ENCODE measurements around the gene SERPINB6. TPM values are rescaled to one million over a fixed set of nuclear protein-coding genes. Genes with fewer than 3 reads are reported as not detected.
"Not testable (repeated sequence)": the region's sequence is repeated elsewhere in the genome, so short reads cannot be mapped to it uniquely, and the experiment has no call there.

The SERPINB6 gene
- total RNA-seq, 1 experiment from 2014 or later: 93.5 TPM

DNA sequence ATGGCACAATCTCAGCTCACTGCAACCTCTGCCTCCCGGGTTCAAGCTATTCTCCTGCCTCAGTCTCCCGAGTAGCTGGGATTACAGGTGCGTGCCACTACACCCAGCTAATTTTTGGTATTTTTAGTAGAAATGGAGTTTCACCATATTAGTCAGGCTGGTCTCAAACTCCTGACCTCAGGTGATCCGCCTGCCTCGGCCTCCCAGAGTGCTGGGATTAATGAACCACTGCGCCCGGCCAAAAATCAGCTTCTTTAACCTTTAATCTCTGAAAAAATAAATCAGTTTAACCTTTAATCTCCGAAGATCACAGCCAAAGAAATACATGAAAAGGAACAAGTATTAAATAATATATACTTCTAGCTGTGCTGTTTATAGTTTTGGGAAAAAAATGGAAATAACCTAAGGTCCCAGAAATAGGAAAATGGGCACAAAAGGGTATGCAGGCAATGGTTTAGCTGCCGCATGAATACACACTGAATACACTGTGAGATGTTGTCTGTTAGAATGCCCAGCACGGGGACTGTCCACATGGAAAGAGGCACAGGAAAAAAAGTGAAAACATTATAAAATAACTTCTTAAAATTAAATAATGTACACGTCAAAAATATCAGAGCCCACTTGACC, 29.9 kb upstream of the SERPINB6 start:
- DNase-seq (ENCODE audit: extremely low read depth, low read depth): no peak

DNA sequence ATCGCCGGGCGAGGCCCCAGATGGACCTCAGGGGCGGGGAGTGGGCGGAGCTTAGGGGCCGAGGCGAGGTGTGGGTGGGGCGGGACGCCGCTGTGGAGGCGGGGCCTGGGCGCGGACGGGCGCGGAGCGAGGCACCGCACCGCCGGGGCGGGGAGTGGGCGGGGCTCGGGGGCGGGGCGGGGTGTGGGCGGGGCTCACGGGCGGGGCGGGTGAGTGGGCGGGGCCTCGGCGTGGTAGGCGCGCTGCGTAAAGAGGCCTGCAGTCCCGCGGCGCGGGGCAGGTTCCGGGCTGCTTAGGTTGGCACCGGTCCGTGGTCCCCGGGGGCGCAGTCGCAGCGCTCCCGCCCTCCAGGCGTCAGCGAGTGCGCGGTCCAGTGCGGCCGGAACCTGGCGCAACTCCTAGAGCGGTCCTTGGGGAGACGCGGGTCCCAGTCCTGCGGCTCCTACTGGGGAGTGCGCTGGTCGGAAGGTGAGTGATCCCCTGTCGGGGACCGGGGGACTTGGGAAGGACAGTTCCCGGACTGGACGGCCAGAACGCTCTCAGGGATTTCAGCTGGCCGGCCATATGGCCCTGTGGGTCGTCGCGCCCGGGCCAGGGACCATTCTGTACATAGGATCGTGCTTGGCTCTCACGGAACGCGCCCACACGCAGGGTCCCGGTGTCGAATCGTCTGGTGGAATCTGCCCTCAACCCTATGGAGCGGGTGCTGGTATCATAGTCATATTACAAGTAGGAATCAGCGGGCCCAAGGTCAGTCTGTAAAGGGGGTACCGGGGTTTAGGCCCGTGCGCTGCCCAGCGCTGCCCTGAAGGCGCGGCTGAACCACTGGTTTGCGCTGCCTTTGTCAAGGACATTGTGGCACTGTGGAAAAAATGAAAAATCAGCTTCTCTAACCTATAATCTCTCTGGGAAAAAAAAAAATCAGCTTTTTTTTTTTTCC, 28.5 kb upstream of the SERPINB6 start, which contains the start of gene NQO2:
Gene NQO2, plus strand, starts transcription at position 277 of the 940 bp plus-strand sequence. CDS start 6,659 bp downstream, outside the sequence.
- DNase-seq (ENCODE audit: extremely low read depth, low read depth): peak; percentile 85

DNA sequence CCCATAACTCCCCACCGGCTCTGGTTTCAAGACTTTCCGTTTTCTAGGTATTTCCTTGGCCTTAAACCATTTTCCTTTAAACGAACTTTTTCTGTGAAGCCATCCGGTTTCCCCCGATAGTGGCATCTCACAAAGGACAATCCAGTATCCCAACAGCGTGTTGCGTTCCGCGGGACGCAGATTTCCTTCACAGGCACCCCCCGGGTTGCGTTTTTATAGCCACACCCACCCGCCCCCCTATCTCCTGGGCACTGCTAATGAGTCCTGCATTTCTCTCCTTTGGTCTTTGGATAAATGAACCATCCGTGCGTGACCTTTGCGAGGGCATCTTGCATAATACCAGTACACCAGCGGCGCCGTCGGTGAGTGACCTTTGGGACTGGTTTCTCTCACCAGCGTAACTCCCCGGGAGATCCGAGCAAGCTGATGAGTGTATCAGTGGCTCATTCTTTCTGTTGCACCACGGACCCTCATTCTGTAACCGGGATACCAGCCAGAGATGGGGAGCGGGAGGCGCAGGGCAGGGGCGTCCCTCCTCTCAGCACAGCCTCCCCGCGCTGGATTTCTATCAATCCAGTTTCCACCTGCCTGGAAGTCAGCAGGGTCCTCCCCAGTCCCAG, 27.7 kb upstream of the SERPINB6 start:
- DNase-seq (ENCODE audit: extremely low read depth, low read depth): peak; percentile 66

DNA sequence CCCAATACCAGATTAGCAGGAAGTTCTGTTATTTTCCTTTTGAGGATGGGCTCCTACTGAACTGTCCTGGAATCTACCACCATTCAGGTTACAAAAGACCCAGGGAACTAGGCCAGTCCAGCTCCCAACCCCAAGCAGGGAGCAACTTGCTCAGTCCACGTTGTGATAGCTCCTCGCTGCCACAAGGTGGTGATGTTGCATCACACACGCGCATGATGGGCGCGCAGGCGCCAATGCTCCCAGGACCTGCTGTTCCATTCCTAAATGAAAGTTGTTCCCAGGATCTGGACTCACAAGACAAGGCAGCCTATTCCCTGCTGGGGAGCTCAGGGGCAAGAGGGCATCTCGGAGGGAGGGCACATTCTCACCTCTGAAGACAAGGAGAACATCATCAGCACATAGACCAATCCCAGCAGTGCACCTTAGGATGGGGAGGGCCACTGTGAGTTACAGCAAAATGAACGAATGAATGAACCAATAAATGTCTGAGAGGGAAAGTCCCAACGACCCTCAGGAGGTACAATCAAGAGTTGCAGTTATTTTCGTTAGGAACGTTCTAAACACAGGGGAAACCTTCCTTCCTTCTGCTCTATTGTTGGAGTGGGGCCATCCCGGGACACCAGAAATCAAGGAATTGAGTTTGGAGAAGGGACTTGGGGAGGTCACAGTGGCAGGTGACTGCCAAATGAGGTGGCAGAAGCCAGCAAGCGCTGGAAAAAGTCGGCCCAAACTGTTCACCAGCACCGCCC, 27.1 kb upstream of the SERPINB6 start:
- DNase-seq (ENCODE audit: extremely low read depth, low read depth): not testable (repeated sequence)

DNA sequence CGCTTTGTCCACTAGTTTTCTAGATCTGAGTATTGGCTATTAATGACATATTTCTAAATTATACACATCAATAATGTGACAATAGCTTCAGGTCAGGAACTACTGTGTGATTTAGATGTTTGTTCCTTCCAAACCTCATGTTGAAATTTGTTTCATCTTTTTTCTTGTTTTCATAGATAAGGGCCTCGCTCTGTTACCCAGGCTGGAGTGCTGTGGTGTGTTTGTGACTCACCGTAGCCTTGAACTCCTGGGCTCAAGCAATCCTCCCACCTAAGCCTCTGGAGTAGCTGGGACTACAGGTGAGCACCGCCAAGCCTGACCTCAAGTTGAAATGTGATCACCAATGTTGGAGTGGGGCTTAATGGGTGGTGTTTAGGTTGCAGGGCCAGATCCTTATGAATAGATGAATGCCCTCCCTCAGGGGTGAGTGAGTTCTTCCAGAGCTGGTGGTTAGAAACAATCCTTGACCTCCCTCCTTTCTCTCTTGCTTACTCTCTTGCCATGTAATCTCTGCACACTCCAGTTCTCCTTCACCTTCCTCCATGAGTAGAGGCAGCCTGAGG, 22.5 kb upstream of the SERPINB6 start:
- no peak for DNase-seq (ENCODE audit: extremely low read depth, low read depth)

DNA sequence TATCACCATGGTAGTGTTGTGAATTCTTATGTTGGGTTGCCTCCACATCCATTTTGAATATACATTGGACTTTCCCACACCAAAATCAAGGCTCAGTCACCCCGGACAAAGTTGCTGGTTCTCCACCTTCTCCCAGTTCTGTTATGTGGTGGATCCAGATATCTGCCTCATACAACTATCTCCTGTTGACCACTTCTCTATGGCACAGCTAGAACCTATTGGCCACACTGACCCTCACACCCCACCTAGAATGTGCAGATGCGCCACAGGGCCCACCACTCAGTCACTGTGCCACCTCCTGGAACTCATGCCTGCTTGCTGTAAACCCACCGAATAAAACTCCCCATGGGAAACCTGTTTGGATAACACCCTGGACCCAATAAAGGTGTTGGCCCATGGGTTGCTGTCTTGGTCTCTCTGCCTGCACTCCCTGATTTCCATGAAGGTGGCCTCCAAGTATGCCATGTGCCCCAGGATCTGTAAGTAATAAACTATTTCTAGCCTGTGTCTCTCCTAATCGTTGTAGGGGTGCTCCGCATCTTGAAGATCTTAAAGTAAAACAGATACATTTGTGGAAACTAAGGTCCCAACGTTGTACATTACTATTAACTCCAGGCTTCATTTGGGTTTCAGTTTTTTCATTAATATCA, 21.1 kb upstream of the SERPINB6 start:
- no peak for DNase-seq (ENCODE audit: extremely low read depth, low read depth)

DNA sequence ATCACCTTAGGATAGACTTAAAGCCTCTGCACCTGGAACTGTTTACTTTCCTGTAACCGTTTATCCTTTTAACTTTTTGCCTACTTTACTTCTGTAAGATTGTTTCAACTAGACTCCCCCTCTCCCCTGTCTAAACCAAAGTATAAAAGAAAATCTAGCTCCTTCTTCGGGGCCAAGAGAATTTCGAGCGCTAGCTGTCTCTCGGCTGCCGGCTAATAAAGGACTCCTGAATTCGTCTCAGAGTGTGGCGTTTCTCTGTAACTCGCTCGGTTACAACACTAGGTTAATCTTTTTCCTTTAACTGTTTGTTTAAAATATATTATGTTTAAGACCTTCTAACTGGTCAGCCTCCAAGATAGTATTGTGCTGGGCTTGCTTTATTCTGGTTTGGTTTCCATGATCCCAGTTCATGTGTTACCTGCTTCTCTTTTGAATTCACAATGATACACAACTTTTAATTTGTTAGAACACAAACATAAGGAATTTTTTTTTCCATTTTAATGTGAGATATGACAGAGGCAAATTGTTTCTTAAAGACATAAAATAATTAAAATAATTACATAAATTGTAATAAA, 19.7 kb upstream of the SERPINB6 start:
- no peak for DNase-seq (ENCODE audit: extremely low read depth, low read depth)

DNA sequence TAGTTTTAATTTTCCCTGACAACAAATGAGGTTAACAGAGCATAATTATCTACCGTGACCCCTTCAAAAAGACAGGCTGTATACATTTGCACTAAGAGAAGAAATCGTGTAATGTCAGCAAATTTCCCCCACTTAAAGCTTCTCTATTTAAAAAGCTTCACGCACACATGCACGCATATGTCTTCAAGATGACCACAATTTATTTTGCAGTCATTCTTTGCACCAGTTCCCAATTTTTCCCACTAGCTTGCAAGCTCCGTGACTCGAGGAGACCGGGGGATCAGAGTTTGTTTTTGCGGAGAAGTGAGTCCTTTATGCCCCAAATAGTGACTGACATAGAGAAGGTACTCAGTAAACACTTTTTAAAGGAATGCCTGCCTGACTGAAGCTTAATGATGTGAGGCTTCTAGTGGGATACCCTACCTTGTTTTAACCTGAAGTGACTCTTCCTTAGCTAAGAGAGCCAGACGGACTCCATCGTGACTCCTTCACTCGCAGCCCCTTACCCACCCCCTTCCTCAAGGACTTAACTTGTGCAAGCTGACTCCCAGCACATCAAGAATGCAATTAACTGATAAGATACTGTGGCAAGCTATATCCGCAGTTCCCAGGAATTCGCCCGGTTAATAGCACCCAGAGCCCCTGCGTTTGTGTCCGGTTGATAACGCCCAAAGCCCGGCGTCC, 19.0 kb upstream of the SERPINB6 start:
- DNase-seq (ENCODE audit: extremely low read depth, low read depth): no peak

DNA sequence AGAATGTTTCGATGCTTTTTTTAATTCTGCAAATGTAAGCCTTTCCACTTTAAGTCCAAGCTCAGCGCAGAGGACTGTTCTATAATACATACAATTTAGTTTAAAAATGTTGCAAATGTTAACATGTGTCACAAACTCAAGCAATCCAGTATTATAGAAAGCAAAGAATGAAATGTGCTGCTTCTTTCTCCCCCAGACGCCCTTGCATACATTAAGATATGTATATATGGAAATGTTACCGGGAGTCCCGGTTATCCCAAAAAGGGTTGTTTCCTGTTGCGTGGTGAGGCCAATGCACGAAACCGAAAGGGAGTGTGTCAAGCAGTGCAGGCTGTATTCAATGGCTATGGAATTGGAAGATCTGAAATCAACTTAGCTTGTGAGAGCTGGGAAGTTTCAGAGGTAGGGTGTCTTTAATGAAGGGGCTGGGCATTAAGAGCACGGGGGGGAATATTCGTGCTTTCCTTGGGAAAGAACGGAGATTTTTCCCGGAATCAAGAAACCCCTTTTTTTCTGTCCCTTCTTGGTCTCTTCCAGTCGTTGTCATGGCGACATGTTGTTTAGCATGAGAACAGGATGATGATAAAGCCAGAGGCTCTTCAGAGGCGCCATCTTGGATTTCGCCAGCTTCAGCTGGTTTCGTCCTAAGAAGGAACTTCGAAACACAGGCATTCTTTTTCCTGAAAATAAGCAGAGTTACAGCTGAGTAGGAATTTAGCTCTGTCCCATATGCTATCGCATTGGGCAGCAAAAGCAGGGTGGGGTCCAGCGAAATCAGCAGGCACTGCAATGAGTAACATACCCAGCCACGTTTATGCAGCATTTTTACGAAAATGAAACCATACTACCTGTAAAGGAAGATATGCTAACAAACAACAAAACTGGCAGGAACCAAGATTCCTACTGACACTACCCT, 18.2 kb upstream of the SERPINB6 start:
- DNase-seq (ENCODE audit: extremely low read depth, low read depth): peak; percentile 89

DNA sequence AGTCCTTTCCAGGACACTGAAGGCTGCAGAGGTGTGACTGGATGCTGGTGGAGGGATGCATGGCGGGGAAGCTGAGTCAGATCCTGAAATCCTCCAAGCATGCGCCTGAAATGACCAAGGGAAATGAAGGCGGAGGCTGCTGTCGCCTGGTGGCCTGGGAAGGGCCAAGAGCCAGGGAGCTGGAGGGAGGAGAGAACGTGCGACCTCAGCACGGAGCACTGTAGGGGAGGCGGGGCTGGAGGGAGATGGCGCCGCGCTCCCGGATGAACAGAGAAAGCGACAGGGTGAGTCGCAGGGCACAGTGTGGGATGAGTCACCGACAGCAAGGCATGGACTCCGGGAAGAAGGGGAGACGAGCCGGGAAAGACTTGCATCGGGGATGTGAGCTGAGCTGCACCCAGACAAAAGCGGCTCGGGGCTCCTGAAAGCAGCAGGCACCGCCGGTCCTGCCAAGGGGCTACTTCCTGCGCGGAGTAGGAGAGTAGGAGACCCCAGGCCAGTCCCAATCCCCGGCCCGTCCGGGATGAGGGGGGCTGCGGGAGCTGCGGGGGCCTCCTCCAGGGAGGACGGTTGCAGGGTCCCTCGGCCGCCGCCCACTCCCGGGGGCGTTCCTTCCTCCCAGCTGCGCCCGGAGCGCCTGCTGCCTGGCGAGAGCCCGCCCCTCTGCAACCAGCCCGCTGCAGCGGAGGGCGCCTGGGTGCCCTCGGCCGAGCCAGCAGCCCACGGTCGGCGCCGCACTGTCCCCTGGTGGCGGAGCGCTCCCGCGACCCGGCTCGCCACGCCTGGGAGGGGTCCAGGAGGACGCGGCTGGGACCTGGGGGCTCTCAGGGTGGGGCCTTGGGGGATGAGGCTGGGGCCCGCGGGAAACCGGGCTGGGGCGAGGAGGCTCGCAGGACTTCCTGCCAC, 17.3 kb upstream of the SERPINB6 start:
- peak; percentile 90 for DNase-seq (ENCODE audit: extremely low read depth, low read depth)

DNA sequence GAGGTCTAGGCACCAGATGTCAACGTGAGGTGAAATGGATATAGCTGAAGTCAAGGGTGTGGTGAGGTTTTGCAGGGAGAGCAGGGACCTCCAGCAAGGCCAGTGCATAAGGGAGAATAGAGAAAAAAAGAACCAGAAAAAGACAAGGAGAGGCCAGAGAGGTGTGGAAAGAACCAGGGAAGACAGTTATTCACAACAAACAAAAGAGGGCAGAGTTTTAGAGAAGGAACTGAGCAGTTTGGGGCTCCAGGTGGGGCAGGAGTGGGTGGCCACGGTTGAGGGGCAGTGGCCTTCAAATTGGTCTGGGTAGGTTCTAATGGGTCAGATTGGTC, 16.7 kb upstream of the SERPINB6 start:
- DNase-seq (ENCODE audit: extremely low read depth, low read depth): no peak

DNA sequence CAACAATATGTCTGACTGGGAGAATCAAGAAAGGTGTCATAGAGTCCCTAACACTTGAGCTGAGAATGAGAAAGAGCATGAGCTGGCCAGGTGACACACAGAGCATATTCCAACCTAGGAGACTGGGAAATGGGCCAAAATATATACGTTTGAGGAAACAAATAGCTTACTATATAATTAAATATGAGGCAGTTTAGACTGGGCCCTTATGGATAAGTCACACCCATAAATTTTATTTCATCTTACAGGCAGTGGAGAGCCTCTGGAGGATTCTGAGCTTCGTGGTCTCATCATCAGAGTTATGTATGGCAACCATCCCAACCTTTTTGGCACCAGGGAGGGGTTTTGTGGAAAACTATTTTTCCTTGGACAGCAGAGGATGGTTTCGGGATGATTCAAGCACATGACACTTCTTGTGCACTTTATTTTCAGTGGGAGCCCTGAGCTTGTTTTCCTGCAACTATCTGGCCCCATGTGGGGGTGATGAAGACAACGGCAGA, 15.4 kb upstream of the SERPINB6 start:
- DNase-seq (ENCODE audit: extremely low read depth, low read depth): no peak

DNA sequence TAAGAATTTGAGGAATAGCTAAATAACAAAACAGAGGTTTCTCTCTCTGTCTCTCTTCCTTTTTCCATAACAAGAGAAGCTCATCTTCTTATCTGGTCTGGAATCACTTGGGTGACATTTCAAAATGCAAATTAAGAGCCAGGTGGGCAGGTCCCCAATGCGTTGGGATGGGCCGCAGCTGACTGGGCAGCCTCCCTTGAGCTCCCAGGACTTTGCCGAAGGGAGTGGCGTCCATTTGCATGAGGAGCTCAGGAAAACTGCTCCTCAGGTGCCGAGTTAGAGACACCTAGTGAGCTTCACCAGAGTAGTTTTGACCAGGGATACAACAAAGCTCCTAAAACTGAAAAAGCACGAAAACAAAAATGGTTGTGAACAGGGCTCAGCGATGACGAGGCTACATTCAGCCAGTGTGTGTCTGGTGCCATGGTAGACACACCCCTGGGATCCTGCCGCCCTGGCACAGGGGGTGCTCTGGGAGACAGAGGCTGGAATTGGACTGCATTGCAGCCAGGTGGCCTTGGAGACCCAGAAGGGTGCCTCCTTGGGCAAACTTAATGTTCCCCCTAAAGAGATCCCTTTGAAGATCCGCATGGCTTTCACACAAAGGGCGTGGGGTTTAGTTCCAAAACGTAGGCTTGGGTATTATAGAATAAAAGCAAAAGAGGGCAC, 13.5 kb upstream of the SERPINB6 start:
- DNase-seq (ENCODE audit: extremely low read depth, low read depth): no peak

DNA sequence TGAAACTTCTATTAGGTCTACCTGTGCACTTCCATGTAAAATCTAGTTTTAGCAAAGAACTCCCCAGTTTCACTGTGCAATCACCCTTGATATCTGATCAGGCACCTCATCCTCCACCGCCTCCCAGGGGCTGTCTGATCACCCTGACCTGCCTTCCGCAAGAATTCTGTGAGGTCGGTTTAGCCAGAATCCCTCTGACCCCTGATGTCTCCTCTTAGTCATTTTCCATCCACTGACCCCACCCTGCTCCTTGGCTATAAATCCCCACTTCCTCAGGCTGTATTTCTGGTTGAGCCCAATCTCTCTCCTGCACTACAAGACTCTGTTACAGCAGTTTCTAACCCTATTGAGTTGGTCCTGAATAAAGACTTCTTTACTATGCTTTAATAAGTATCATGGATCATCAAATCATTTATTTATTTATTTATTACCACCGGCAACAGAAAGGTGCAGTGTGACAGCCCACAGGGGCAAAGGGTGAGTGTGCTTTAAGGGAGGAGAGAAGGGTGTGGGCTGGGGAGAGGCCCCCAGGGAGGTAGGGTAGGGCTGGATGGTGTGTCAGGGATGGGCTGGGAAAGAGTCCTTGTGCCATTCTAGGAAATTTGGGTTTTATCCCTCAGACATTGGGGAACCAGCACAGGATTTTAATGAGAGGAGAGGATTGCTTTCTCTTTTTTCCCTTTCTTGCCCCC, 11.2 kb upstream of the SERPINB6 start:
- DNase-seq (ENCODE audit: extremely low read depth, low read depth): no peak

DNA sequence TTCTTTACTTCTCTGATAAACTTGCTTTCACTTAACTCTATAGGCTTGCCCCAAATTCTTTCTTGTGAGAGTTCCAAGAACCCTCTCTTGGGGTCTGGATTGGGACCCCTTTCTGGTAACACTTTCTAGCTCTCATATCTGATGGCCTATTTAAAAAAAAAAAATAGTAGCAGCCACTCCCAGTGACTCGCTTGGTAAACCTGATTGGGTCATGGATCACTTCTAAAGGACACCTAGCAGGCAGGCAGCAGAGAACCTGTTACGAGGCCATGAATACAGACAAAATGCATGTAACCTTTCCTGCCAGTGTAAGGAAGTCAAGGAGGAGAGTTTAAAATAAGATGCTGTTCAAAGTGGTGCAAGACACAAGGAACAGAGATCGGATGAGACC, 9.1 kb upstream of the SERPINB6 start:
- DNase-seq (ENCODE audit: extremely low read depth, low read depth): no peak

All from NCI-H460 (cell line).